ACC112 (cell line): Measurements from ENCODE around the gene GCN1.
"Not testable (repeated sequence)": the region's sequence is repeated elsewhere in the genome, so short reads cannot be mapped to it uniquely, and the experiment has no call there.

Experiments used
- H2AFZ ChIP-seq: fragments of 200-600 bp; sonication (generic); one replicate; pipeline ENCODE4 v1.6.0; 2017; ENCODE audit warnings: antibody characterized with exemption, low read length; ENCODE audit not compliant: unreplicated experiment
- H3K27ac ChIP-seq: fragments of 200-600 bp; sonication (generic); 2 replicates; pipeline ENCODE4 v1.5.1; 2014; ENCODE audit warnings: low read depth, mild to moderate bottlenecking, antibody characterized with exemption, low read length, moderate library complexity
- H3K27me3 ChIP-seq: fragments of 200-600 bp; sonication (generic); 2 replicates; pipeline ENCODE4 v1.6.1; 2014; ENCODE audit warnings: mild to moderate bottlenecking, antibody characterized with exemption, low read length, moderate library complexity, mixed read lengths; ENCODE audit not compliant: insufficient read depth
- H3K36me3 ChIP-seq: fragments of 200-600 bp; sonication (generic); 2 replicates; pipeline ENCODE4 v1.6.1; 2016; ENCODE audit warnings: mild to moderate bottlenecking, antibody characterized with exemption, low read length, moderate library complexity, mixed read lengths; ENCODE audit not compliant: insufficient read depth
- H3K4me1 ChIP-seq: fragments of 200-600 bp; sonication (generic); one replicate; pipeline ENCODE4 v1.6.1; 2016; ENCODE audit warnings: low read length, mixed read lengths; ENCODE audit not compliant: insufficient read depth, unreplicated experiment, control insufficient read depth
- H3K4me3 ChIP-seq: fragments of 200-600 bp; sonication (generic); 2 replicates; pipeline ENCODE4 v1.5.1; 2014; ENCODE audit warnings: mild to moderate bottlenecking, low read depth, low read length
- H3K79me2 ChIP-seq: fragments of 200-600 bp; sonication (generic); one replicate; pipeline ENCODE4 v1.6.0; 2016; ENCODE audit warnings: low read length; ENCODE audit not compliant: control insufficient read depth, unreplicated experiment, insufficient read depth

GCN1 gene

DNA sequence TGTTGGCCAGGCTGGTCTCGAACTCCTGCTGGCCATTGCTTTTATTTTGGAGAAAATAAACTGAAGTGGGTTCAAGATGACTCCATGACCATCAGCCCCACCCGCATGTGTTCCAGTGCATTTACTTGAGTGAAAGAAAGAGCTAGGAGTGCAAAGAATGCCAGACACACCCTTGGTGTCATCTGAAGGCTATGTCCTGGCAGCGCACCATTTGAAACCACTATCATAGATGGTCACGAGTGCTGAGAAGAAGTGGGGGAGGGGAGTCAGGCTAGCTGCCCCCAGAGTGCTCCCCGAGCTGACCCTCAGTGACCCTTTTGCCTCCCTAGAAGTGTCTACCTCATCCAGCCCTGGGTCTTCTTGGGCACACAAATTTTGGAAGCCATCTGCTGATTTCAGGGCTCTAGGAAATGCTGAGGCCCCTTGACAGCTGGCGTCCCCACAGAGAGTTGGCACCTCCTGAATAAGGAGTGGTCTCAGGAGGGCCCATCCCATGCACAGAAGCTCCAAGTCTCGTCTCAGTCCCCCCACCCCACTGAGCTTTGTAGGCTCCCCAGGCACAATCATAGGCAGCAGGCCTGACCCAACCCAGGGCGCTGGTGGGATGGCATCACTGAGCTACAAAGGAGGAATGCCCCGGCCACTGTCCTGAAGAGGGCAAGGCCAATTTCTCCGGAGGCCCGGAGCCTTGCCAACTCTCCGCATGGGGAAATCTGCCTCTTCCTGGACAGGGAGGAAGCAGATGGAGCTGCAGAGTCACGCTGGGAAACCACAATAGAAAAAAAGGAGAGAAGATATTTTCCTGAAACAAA is 43.1 kb upstream of the GCN1 start:
- H2AFZ ChIP-seq = no peak overlapping the region
- no peaks in the 10 kb centered on the region; the same call in 1 of the 2 replicates for H3K36me3 ChIP-seq
- H3K4me1 ChIP-seq = peaks cover 86% of the 10 kb centered on the region
- peak overlapping the region; percentile 87 for H3K27ac ChIP-seq
- no peaks in the 10 kb centered on the region for H3K27me3 ChIP-seq
- H3K4me3 ChIP-seq = no peak overlapping the region
- H3K79me2 ChIP-seq = peaks cover 86% of the 10 kb centered on the region

- not testable (repeated sequence) for H3K27me3 ChIP-seq, H3K36me3 ChIP-seq, H2AFZ ChIP-seq, H3K4me3 ChIP-seq
- peaks cover 88% of the 10 kb centered on the region for H3K4me1 ChIP-seq
- H3K79me2 ChIP-seq = peaks cover 80% of the 10 kb centered on the region
- peak overlapping the region; percentile 87 for H3K27ac ChIP-seq
Observed at GRCh38 chr12:120236809-120237208, 42.3 kb upstream of the GCN1 start.

DNA sequence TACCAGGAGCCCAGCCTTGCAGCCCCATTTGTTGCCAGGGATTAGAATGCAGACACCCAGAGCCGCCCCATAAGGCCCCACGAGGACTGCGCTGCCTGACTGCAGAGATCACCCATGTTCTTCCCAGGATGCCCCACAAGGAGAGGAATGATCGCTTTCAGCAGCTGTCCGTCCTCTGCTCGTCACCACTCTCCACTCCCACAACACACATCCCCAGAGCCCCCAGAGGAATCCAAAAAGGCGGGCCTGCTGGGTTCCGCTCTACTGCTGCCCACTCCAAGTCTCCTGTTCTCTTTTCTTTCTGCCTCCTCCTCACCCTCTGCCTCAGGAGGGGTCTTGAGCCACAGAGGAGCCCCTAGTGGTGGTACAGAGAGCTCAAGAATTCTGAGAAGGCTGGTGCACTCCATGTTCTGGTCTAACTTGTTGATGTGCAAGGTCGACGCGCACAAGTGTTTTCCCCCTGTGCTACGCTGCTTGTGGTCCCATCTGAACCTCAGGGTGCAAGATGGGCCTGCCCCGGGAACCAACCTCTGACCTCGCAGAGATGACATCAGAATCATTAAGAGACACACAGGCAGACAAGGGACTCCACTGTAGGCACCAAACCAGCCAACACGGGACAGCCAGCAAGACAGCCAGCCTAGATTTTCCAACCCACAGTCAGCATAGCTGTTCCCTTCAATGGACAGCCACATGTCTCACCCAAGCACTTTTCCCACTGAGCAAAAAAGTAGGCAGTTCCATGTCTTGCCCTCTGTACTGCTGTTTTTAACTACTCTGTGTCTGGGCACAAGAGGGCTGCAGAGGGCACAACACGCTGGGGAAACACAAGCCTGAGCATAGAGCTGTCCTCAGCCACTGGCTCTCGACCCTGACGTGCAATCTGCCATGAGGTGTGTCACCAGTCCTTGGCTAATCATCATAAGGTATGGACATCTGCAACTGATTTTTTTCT is 41.1 kb upstream of the GCN1 start:
- peak overlapping the region; percentile 2; the same call in 1 of the 2 replicates for H3K4me3 ChIP-seq
- H3K4me1 ChIP-seq = peaks cover 88% of the 10 kb centered on the region
- peak overlapping the region; percentile 98 for H3K27ac ChIP-seq
- no peaks in the 10 kb centered on the region for H3K27me3 ChIP-seq
- no peak overlapping the region for H2AFZ ChIP-seq
- peaks cover 76% of the 10 kb centered on the region for H3K79me2 ChIP-seq
- H3K36me3 ChIP-seq = no peaks in the 10 kb centered on the region; the same call in 1 of the 2 replicates

DNA sequence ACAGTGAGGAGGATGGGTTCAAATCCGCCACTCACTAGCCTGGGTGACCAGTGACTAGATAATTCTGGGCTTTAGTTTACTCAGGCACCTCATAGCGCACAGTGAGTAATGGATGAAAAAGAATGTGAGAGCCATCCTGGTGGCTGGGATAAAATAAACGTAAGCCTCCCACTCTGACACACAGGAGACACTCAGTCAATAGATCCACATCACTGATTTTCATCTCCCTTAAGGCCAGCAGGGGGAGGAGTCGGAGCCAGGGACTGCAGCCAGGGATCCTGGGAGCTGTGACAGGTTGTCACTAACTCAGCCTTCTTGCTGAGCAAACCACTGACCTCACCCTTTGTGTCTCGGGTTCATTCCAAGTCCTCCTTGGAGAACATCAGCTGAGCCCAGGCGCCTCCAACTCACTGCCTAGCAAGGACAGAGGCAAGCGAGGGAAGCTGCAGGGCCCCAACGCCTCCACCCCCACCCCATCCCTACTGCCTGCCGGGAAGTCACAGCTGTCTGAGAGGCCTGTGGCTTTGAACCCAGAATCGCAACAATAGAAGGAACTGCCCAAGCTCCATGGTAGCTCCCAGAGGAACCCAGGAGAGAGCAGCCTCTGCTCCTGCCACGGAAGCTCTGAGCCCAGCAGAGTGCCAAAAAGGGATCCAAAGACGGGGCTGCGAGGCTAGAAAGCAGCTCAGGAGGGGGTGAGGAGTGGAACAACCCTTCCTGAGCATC is 40.3 kb upstream of the GCN1 start:
- Histone ChIP-seq H3K4me1 (peaks cover 87% of the 10 kb centered on the region), H3K27me3 (no peaks in the 10 kb centered on the region), H3K36me3 (no peaks in the 10 kb centered on the region), H3K4me3 (peak overlapping the region; percentile 22; the same call in 1 of the 2 replicates), H2AFZ (no peak overlapping the region), H3K27ac (peak overlapping the region; percentile 98), H3K79me2 (peaks cover 74% of the 10 kb centered on the region)

- Histone ChIP-seq H3K4me1 (peaks cover 93% of the 10 kb centered on the region), H3K4me3 (peak overlapping the region; percentile 63), H3K36me3 (peaks cover 4% of the 10 kb centered on the region; the same call in 1 of the 2 replicates), H3K79me2 (peaks cover 82% of the 10 kb centered on the region), H2AFZ (no peak overlapping the region), H3K27ac (peak overlapping the region; percentile 98), H3K27me3 (no peaks in the 10 kb centered on the region)
Observed at GRCh38 chr12:120231316-120232011, 36.9 kb upstream of the GCN1 start.

DNA sequence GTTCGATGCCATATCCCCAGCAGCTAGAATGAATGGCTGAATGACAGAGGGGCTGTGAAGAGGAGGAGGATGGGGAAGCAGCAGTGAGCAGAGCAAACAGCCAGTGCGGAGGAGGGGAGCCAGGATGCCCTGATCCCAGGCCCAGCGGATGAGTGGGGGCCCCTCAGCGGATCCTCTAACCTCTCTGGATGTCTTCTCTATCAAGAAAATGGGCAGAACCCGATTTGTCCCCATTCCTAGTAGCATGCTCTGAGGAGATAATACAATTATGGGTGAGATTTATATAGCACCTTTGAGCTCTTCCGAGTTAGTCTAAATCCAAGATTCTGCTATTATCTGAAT is 36.4 kb upstream of the GCN1 start:
- Histone ChIP-seq H3K79me2 (peaks cover 83% of the 10 kb centered on the region), H3K36me3 (peaks cover 10% of the 10 kb centered on the region; the same call in 1 of the 2 replicates), H2AFZ (no peak overlapping the region), H3K4me1 (peaks cover 94% of the 10 kb centered on the region), H3K4me3 (peak overlapping the region; percentile 63), H3K27me3 (no peaks in the 10 kb centered on the region), H3K27ac (peak overlapping the region; percentile 98)

DNA sequence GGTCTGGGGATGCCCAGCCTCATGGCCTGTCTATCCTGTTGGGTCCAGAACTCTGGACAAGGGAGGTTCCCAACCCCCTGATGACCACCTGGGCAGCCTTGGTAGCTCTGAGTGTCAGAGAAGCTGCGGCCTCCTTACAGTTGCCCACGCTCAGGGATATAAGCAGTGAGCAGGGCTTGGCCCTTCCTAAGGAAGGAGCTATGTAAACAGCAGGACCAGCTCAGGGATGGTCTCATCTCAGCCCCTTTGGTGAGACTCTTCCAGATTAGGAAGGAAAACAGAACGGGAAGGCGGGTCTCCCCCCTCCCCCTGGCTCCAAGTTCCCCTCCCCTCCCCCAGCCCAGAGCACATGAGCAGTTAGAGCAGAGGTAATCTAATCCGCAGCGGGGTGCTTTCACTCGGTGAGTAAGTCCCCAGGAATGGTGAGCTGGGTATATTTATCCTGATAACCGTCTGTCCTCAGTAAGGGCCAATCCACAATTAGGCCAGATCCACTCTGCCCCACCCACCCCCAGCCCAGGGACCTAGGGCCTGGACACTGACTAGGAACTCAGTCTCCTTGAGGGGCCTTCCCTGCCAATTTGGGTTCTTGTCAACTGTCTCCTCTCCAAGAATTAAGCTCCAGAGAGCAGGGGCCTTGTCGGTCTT is 35.9 kb upstream of the GCN1 start:
- H3K4me3 ChIP-seq = peak overlapping the region; percentile 63
- peaks cover 94% of the 10 kb centered on the region for H3K4me1 ChIP-seq
- peaks cover 83% of the 10 kb centered on the region for H3K79me2 ChIP-seq
- no peaks in the 10 kb centered on the region for H3K27me3 ChIP-seq
- peak overlapping the region; percentile 98 for H3K27ac ChIP-seq
- H2AFZ ChIP-seq = no peak overlapping the region
- H3K36me3 ChIP-seq = peaks cover 13% of the 10 kb centered on the region; the same call in 1 of the 2 replicates

DNA sequence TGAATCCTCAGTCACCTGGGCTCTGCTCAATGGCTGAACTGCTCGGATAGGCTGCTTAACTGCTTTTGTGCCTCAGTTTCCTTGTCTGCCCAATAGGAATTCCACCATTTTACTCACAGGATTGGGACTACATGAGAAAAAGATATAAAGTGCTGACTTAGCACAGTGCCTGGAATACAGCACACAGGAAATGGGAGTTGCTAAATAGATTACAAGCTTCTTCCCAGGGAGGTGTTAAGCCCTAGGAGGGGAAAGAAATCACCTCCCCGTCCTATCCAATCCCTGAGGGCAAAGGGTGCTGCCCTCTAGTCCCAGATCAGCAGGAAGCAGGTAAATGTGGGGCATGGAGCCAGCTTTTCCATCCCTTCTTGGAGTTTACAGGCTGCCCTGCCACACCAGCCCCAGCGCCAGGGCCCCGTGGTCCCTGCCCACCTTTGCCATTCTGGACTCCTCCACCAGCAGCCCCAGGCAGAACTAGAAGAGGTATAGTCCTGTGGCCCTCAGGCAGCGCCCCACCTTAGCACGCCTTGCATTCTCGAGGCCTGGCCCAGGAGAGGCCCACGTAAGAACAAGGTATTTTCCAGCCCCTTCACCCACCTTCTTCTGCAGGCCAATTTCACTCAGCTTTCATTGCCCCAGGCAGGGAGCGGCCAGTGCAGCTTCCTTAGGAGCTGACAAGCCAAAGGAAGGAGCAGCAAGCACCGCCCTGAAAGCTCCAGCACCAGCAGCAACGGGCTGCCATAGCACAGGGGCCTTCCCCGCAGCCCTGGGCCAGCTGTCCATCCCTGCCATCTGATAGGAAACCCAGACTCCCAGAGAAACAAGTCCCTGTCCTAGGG is 35.2 kb upstream of the GCN1 start:
- Histone ChIP-seq H3K27ac (peak overlapping the region; percentile 98), H2AFZ (no peak overlapping the region), H3K79me2 (peaks cover 86% of the 10 kb centered on the region), H3K27me3 (no peaks in the 10 kb centered on the region), H3K4me1 (peaks cover 94% of the 10 kb centered on the region), H3K4me3 (peak overlapping the region; percentile 46), H3K36me3 (peaks cover 13% of the 10 kb centered on the region; the same call in 1 of the 2 replicates)

- peaks cover 96% of the 10 kb centered on the region for H3K4me1 ChIP-seq
- peak overlapping the region; percentile 98 for H3K27ac ChIP-seq
- H3K79me2 ChIP-seq = peaks cover 88% of the 10 kb centered on the region
- H3K36me3 ChIP-seq = peaks cover 13% of the 10 kb centered on the region; the same call in 1 of the 2 replicates
- H2AFZ ChIP-seq = no peak overlapping the region
- 0 out of 2 replicates have a peak overlapping the region, but pooled peaks have one; percentile 46 for H3K4me3 ChIP-seq
- no peaks in the 10 kb centered on the region for H3K27me3 ChIP-seq
Observed at GRCh38 chr12:120229071-120229486, 34.6 kb upstream of the GCN1 start.
